NCI-H128 (cell line): ENCODE measurements around the gene XPNPEP2.

Experiments used
- DNase-seq: peaks from one replicate; lab custom pipeline; 2025; ENCODE audit not compliant: unreplicated experiment; lab: John Stamatoyannopoulos, UW

XPNPEP2 gene

DNA sequence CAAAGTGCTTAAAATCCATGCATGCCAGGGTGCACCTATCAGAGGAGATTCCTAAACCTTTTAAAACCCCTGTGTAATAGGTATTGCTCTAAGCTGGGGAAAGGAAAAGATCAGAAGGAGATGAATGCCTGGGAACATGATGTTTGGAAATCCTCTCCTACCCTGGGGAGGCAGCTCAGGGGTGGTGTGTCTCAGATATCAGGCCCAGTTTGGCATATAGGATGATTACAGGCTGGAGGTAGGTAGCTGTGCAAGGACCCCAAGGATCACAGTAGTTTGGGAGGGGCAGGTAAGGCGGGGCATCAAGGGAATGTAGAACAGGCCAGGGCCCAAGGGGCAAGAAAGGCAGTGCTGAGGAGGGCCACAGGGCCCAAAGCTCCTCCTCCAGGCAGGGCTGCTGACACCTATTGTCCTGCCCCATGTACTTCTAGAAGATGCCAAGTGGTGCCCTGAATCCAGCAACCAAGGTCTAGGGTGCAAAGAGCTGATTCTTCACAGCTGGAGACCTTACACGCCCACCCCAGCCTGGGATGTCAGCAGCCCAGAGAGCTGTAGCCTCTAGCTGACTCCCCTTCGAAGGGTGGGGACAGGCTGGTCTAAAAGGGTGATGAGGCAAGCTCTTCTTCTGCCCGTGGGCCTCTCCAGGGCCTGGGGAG, 58.6 kb downstream of the XPNPEP2 start:
- no peak for DNase-seq

DNA sequence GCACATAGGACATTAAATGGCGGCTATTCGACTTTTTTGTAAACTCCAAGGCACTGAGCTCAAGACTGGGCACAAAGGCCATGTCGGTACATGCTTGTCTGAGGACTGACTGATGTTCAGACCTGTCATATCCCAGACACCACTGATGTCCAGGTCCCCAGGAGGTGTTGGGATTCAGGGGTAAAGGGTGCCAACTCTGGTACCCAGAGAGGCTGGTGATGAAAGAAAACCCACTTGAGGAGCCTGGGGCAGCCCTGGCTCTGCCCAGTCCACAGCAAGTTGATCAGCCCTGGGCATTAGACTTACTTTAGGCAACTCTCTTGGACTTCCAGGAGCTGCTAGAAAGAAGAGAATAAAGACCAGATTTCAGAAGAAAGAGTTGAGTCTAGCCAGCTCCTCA, 59.7 kb downstream of the XPNPEP2 start:
- no peak for DNase-seq

DNA sequence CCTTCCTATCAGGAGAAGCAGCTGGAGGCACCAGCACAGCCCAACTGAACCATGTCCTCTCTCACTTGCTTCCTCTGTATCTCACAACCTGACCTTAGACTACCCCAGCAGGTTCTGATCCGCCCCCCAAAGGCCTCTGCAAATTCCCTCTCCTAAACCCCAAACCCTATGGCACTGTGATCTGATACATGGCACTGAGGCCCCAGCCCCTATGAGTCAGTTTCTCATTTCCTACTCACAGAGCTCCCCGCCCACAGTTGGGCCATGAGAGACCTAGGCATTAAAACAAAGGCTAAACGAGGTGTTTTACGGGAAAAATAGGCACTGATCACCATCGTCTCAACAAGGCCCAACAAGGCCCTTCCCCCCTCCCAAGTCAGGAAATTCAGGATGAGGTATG, 60.1 kb downstream of the XPNPEP2 start:
- DNase-seq = no peak

DNA sequence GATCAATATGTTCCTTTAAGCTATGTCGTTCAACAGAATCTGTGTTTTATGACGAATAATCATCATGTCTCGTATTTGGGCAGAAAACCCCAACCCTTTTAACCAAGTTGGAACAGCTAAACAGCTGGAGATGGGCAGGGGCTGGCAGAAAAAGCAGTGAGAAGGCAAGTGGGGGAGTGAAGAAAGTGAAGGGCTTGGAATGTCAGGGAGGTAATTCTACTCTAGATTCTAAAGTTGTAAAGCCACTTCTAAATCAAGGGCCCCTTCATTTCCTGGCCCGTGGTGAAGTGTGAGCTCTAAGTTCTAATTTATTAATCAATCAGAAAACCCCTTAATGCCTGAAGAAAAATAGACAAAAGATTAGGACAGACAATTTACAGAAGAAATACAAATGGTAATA, 61.4 kb downstream of the XPNPEP2 start:
- DNase-seq = no peak

DNA sequence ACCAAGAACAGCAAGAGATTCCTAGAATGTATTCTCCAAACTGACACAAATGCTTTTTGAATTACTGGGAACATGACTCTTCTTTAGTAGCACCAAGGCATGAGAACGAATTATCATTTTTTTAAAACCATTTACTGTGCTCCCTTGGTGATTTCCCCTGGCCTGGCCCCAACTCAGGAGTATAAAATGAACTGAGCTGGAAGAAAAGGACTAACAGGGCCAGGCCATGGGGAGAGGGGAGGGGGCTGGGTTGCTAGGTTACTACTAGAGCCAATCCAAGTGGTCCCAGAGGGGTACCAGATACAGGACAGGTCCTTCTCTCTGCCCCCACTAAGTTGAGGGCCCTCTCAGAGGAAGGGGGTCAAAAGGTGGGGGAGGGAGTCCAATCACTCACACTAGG, 64.1 kb downstream of the XPNPEP2 start:
- no peak for DNase-seq

DNA sequence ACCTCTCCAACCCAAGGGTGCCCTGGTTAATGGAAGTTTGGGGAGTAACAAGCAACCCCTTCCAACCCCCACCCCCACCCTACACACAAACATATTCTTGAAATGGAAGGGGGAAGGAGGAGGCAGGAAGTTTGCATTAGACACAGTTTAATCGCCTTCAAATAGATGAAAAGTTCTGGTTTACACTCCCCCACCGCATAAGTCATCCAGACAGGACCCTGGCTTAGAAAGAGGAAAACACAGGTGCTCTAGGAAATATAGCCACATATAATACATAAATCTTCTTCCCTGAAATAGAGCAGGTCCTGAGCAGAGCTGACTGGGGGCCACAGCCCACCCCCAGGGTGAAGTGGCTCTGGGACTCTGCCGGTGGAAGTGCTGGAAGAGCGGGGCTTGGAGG, 66.0 kb downstream of the XPNPEP2 start:
- DNase-seq = no peak

DNA sequence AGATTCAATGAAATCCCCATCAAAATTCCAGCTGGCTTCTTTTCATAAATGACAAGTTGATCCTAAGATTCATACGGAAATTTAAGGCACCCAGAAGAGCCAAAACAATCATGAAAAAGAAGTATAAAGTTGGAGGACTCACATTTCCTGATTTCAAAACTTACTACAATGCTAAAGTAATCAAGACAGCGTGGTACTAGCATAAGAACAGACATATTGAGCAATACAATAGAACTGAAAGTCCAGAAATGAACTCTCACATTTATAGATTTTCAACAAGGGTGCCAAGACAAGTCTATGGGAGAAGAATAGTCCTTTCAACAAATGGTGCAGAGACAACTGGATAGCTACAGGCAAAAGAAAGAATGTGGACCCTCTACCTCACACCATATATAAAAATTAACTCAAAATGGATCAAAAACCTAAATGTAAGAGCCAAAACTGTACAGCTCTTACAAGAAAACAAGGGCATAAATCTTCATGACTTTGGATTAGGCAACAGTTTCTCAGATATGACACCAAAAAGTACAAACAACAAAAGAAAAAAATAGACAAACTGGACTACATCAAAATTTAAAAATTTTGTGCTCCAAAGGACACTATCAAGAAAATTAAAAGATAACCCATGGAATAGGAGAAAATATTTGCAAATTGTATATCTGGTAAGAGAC, 69.5 kb downstream of the XPNPEP2 start:
- no peak for DNase-seq

DNA sequence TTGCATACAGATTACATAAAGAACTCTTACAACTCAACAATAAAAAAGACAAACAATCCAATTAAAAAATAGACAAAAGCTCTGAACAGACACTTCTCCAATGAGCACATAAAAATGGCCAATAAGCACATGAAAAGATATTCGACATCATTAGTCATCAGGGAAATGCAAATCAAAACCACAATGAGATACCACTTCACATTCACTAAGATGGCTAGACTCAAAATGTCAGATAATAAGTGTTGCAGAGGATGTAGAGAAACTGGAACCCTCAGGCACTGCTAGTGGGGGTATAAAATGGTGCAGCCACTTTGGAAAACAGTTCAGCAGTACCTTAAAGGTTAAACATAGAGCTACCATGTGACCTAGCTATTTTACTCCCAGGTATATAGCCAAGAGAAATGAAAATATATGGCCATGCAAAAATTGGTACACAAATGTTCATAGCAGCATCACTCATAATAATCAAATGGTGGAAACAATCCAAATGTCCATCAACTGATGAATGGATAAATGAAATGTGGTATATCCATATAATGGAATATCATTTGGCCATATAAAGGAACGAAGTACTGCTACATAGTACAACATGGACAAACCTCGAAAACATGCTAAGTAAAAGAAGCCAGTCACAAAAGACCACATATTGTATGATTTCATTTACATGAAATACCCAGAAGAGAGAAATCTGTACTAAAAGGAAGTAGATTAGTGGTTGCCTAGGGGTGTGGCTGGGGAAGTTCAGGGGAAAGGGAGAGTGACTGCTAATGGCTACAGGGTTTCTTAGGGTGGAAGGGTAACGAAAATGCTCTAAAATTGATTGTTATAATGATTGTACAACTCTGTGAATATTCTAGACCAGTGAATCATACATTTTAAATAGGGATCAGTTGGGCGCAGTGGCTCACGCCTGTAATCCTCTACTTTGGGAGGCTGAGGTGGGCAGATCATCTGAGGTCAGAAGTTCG, 70.3 kb downstream of the XPNPEP2 start:
- DNase-seq = no peak

DNA sequence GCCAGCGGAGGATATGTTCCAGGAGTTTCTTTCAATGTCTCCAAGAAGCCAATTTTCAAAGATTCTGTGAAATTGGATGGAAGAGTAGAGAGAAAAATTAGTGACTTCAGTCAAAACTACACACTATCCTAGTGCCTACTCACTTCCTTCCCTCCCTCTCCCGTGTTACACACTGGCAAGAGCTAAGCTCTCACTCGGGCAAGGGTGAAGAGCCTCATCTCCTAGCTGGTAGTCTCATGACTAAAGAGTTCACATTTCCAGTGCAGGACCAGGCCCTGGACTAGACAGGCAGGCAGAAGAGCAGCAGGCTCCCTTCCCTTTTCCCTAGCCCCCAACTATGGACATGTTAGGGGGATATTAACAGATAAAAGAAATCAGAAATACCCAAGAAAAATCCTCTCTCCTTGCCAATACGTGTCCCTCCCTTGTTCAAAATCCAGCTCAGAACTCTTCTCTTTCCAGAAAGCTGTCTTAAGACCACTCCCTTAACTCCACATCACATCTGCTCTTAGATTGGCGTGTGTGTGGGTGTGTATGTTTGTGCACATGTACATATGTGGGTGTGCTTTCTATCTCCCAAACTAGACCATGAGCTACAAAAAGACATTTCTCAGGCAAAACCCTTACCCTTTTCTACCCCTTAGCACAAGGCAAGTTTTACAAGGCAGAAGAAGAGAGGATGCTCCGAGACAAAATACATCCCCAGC, 75.0 kb downstream of the XPNPEP2 start:
- DNase-seq = no peak

DNA sequence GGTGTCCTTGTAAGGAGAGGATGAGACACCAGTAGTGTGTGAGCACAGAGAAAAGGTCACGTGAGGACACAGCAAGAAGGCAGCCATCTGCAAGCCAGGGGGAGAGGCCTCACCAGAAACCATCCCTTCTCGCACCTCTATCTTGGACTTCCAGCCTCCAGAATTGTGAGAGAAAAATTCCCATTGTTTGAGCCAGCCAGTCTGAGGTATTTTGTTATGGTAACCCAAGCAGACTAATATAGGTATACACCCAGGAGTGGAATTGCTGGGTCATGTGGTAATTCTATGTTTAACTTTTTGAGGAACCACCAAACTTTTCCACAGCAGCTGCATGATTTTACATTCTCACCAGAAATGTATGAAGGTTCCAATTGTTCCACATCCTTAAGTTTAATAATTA, 79.3 kb downstream of the XPNPEP2 start:
- DNase-seq = no peak
